ENCODE results near the gene CLMP. TPM values are rescaled to one million over a fixed set of nuclear protein-coding genes. Genes with fewer than 3 reads are reported as not detected.

The CLMP gene
- total RNA-seq, 2 experiments from 2014 or later: 0.09 TPM; not detected in 1

DNA sequence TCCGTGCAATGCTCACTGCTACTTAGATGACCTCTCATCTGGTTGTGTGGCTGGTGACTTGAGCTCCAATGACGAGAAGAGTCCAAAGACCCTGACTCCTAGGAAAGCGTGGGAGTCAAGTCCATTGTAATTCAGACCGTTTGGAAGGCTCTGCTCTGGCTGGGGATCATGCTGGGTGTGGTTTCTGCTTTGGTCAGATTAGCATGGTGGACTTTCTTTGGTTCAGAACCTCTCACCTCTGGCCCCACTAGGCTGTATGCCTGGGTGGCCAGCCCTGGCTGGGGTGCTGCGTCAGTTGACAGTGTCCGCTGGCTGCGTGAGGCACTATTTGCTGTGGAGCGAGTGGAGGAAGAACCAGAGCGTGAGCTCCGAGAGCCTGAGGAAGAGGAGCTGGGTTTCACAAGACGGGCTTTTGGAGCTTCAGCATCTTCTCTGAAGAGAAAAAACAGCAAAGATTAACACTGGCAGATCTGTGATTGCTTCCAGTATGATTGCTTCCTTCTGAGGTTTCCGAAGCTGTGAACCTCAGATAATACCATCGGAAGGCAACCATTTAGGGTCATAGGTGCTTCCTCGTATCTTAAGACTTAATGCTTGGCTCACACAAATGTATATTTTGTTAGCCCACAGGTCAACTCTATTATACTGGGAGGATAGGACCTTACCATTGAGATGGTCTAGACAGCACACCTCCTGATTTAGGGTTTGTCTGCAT lies 121.5 kb downstream of the CLMP start:
- no peak overlapping the region for H3K4me3 Mint-ChIP-seq
- H3K27me3 Mint-ChIP-seq: no peaks in the 10 kb centered on the region
- TF ChIP-seq, protein P1, sequence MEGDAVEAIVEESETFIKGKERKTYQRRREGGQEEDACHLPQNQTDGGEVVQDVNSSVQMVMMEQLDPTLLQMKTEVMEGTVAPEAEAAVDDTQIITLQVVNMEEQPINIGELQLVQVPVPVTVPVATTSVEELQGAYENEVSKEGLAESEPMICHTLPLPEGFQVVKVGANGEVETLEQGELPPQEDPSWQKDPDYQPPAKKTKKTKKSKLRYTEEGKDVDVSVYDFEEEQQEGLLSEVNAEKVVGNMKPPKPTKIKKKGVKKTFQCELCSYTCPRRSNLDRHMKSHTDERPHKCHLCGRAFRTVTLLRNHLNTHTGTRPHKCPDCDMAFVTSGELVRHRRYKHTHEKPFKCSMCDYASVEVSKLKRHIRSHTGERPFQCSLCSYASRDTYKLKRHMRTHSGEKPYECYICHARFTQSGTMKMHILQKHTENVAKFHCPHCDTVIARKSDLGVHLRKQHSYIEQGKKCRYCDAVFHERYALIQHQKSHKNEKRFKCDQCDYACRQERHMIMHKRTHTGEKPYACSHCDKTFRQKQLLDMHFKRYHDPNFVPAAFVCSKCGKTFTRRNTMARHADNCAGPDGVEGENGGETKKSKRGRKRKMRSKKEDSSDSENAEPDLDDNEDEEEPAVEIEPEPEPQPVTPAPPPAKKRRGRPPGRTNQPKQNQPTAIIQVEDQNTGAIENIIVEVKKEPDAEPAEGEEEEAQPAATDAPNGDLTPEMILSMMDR (IDR thresholded peaks at IDR 0.05): no peak
- ChIA-PET CTCF (interaction anchor here (0.6 to 1.4 kb wide), 6 partner anchors 11 to 173 kb away, joined by 3 to 5 read pairs (median 3); partner anchors contain the start of gene HSPA8), POLR2A (interaction anchor here (0.7 to 1.7 kb wide), 4 partner anchors 10 to 20 kb away, joined by 3 to 5 read pairs (median 3); no protein-coding TSS in a partner anchor)
- H3K9me3 Mint-ChIP-seq: no peaks in the 10 kb centered on the region
- no peak for ATAC-seq
- H3K27ac Mint-ChIP-seq: no peak overlapping the region
- intact Hi-C loops (cut with micrococcal nuclease): no loop called here
- no peak for DNase-seq
- H3K4me1 Mint-ChIP-seq (ENCODE audit: low read depth): peaks cover 50% of the 10 kb centered on the region
- no peaks in the 10 kb centered on the region for H3K36me3 Mint-ChIP-seq (ENCODE audit: low read depth)

DNA sequence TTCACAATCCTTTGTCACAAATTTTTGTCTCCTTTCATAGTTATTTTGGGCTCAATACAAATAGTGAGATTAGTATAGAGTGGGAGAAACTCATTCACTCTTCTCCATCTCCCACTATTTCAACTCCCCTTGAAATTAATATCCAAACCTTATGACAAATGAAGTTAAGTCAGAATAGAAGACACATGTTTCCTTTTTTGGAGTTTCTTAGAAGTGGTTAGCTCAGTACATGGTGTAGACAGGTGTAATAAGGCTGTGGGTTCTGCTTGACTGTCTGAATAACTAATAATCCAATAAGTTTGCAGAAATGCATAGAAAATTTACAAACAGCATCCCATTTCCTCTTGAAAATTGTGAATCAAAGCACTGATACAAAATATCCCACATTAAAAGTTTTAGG lies 122.3 kb downstream of the CLMP start:
- Mint-ChIP-seq H3K27ac (peak overlapping the region; percentile 10), H3K27me3 (no peaks in the 10 kb centered on the region), H3K4me1 (ENCODE audit: low read depth) (peaks cover 54% of the 10 kb centered on the region), H3K9me3 (no peaks in the 10 kb centered on the region), H3K36me3 (ENCODE audit: low read depth) (no peaks in the 10 kb centered on the region), H3K4me3 (no peak overlapping the region)
- DNase-seq (no peak), ATAC-seq (no peak)
- TF ChIP-seq, protein P1 (IDR thresholded peaks at IDR 0.05): no peak
- ChIA-PET POLR2A (interaction anchor here (0.7 to 1.7 kb wide), 5 partner anchors 9 to 19 kb away, joined by 3 to 5 read pairs (median 3); no protein-coding TSS in a partner anchor), CTCF (interaction anchor here (0.6 to 1.5 kb wide), 6 partner anchors 11 to 174 kb away, joined by 3 to 6 read pairs (median 4); partner anchors contain the start of gene HSPA8)
- intact Hi-C loops (cut with micrococcal nuclease): no loop called here

DNA sequence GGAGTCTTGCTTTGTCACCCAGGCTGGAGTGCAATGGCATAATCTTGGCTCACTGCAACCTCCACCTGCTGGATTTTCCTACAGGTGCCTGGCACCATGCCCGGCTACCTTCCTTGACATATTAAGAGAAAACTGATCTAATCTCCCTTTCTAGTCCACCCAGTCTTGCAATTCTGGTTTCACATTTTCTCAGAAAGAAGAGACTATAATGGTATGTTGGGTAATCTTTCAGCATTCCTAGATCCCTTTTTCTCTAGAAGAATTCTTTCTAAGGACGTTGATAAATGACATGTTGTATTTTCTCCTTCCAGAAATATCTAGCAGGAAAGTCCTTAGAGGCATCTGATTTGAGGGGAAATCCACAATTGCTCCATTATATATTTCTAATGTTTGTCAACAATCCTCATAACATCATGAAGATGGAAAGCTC lies 122.7 kb downstream of the CLMP start:
- H3K9me3 Mint-ChIP-seq: no peaks in the 10 kb centered on the region
- H3K27me3 Mint-ChIP-seq: no peaks in the 10 kb centered on the region
- no peak for DNase-seq
- ATAC-seq: no peak
- H3K36me3 Mint-ChIP-seq (ENCODE audit: low read depth): no peaks in the 10 kb centered on the region
- TF ChIP-seq, protein P1 (IDR thresholded peaks at IDR 0.05): no peak
- POLR2A ChIA-PET: interaction anchor here (1.0 to 12.2 kb wide), 6 partner anchors 7 to 16 kb away, joined by 3 to 178 read pairs (median 4); partner anchors contain the start of gene HSPA8
- H3K27ac Mint-ChIP-seq: peak overlapping the region; percentile 10
- peaks cover 54% of the 10 kb centered on the region for H3K4me1 Mint-ChIP-seq (ENCODE audit: low read depth)
- intact Hi-C loops (cut with micrococcal nuclease): no loop called here
- H3K4me3 Mint-ChIP-seq: no peak overlapping the region
- CTCF ChIA-PET: interaction anchor here (0.9 to 1.5 kb wide), 4 partner anchors 10 to 31 kb away, joined by 3 to 6 read pairs (median 4); partner anchors contain the start of gene HSPA8

DNA sequence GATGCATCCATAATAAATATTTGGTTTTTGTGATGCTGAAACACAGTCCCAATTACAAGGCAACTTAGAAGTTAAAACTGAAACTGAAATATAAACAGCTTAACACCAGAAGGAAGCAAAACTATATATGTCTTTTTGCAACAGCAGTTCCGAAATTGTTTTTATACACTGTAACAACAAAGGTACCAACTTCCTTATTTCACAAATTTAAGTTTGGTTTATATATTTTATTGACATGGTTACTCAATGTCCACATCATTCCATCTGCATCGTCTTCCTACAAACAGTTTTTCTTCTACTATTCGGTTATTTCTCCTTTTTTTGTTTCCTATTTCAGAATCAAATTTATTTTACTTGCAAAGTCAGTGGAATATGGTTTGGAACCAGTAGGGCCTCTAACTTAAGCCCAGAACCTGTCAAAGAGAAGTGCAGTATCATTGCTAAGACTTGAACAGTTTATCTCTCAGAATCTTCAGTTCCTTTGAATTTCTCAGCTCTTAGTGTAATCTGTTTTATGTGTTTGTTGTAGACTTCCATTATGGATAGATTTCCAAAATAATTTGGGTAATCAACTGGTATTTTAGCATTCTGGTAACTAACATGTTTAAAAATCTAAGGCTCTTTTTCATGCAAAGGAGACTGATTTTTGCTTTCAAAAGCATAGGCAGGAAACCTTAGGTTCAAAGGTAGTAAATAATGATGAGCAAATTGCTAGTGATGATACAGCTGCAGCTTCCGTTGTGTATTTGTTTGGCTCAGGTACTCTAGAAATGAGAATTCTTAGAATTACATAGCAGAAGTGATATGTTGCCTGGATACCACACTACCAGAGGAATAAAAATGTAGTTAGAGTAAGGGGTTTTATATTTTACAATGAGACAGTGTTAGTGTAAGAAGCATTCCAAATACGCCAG lies 124.9 kb downstream of the CLMP start:
- ChIA-PET POLR2A (interaction anchor here (12.2 kb wide), 1 partner anchor 13 kb away, joined by 178 read pairs; the partner anchor contains the start of gene HSPA8), CTCF (interaction anchor here (0.7 to 2.2 kb wide), 6 partner anchors 10 to 173 kb away, joined by 3 to 6 read pairs (median 5); no protein-coding TSS in a partner anchor)
- Mint-ChIP-seq H3K4me3 (peak overlapping the region; percentile 83), H3K9me3 (no peaks in the 10 kb centered on the region), H3K36me3 (ENCODE audit: low read depth) (peaks cover 2% of the 10 kb centered on the region), H3K4me1 (ENCODE audit: low read depth) (peaks cover 58% of the 10 kb centered on the region), H3K27me3 (no peaks in the 10 kb centered on the region), H3K27ac (peak overlapping the region; percentile 93)
- ATAC-seq (peak; percentile 80), DNase-seq (no peak)
- intact Hi-C loops (cut with micrococcal nuclease): no loop called here
- TF ChIP-seq, protein P1 (IDR thresholded peaks at IDR 0.05): no peak
